HEK293T (cell line): ENCODE results near the gene NEURL2.
"Not testable (repeated sequence)": the region's sequence is repeated elsewhere in the genome, so short reads cannot be mapped to it uniquely, and the experiment has no call there.

Experiments
- BHLHE40 ChIP-seq: fragments of 450-650 bp; IDR thresholded peaks from 2 replicates; pipeline ENCODE4 v1.6.1; 2016; ENCODE audit warnings: mild to moderate bottlenecking, moderate library complexity, borderline replicate concordance
- ELF4 ChIP-seq: fragments of 450-650 bp; IDR thresholded peaks from 2 replicates; pipeline ENCODE4 v1.6.1; 2017; ENCODE audit warnings: antibody characterized with exemption
- FOXA1 ChIP-seq: fragments of 450-650 bp; IDR thresholded peaks from 2 replicates; pipeline ENCODE4 v1.6.1; 2016; ENCODE audit warnings: mild to moderate bottlenecking
- FOXM1 ChIP-seq: fragments of 450-650 bp; IDR thresholded peaks from 2 replicates; pipeline ENCODE4 v1.6.1; 2017; ENCODE audit warnings: mild to moderate bottlenecking, borderline replicate concordance
- NFRKB ChIP-seq: fragments of 450-650 bp; IDR thresholded peaks from 2 replicates; pipeline ENCODE4 v1.6.1; 2016; ENCODE audit warnings: mild to moderate bottlenecking, moderate library complexity
- SP1 ChIP-seq: fragments of 450-650 bp; IDR thresholded peaks from 2 replicates; pipeline ENCODE4 v1.6.1; 2017
- TF ChIP-seq, protein P1 (sequence below): fragments of 450-650 bp; IDR thresholded peaks from 2 replicates; pipeline ENCODE4 v1.6.1; 2016

DNA sequence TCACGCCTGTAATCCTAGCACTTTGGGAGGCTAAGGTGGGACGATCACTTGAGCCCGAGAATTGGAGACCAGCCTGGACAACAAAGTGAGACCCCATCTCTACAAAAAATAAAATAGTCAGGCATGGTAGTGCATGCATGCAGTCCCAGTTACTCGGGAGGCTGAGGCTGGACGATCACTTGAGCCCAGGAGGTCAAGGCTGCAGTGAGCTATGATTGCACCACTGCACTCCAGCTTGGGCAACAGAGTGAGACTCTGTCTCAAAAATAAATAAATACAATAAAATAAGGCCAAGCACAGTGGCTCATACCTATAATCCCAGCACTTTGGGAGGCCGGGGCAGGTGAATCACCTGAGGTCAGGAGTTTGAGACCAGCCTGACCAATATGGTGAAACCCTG is 10.3 kb upstream of the NEURL2 start:
- TF ChIP-seq NFRKB, ELF4, SP1, FOXM1, BHLHE40, FOXA1: not testable (repeated sequence)
- TF ChIP-seq, protein P1, sequence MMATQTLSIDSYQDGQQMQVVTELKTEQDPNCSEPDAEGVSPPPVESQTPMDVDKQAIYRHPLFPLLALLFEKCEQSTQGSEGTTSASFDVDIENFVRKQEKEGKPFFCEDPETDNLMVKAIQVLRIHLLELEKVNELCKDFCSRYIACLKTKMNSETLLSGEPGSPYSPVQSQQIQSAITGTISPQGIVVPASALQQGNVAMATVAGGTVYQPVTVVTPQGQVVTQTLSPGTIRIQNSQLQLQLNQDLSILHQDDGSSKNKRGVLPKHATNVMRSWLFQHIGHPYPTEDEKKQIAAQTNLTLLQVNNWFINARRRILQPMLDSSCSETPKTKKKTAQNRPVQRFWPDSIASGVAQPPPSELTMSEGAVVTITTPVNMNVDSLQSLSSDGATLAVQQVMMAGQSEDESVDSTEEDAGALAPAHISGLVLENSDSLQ = not testable (repeated sequence)
